Measurements from ENCODE around the gene RNASET2. TPM values are rescaled to one million over a fixed set of nuclear protein-coding genes. Genes with fewer than 3 reads are reported as not detected.

RNASET2 gene, protein sequence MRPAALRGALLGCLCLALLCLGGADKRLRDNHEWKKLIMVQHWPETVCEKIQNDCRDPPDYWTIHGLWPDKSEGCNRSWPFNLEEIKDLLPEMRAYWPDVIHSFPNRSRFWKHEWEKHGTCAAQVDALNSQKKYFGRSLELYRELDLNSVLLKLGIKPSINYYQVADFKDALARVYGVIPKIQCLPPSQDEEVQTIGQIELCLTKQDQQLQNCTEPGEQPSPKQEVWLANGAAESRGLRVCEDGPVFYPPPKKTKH
- total RNA-seq = 10.1 and 21.0 TPM in 2 replicates

GRCh38 chr6:166956444-166957086 lies at the start of gene RNASET2:
RNASET2 (minus strand) TSS chr6:166956550; CDS start chr6:166956182, 368 bp downstream.

GRCh38 chr6:166999145-166999883 lies 43.0 kb upstream of the RNASET2 start, which contains the start of gene CEP43:
CEP43 (plus strand) TSS chr6:166999397; CDS start chr6:166999413, 16 bp downstream.

Other genes starting within 250 kb of the RNASET2 start
- 8.1 and 12.2 TPM in 2 replicates for gene CEP43, start 42.8 kb upstream of the RNASET2 start, total RNA-seq
- not detected in 2 replicates for gene CCR6, start 166.5 kb upstream of the RNASET2 start, total RNA-seq
- gene GPR31, start 201.4 kb upstream of the RNASET2 start, total RNA-seq = not detected in 2 replicates